COR-L47 (cell line): ENCODE data around the gene COX5A.

Experiments used
- DNase-seq: peaks from one replicate; lab custom pipeline; 2025; lab: John Stamatoyannopoulos, UW

The COX5A gene

GRCh38 chr15:74872702-74873035 lies 65.2 kb downstream of the COX5A start:
- no peak for DNase-seq

GRCh38 chr15:74870436-74871215 lies 67.2 kb downstream of the COX5A start:
- no peak for DNase-seq
